Effector memory CD8-positive, alpha-beta T cell (primary cell): ENCODE data around the gene DNAH2.

Source experiments
- ATAC-seq: fragments of 150-1000 bp; cut with Tn5 transposase; replicated peaks from 2 replicates; pipeline ENCODE4 v1.10.0; 2021; ENCODE audit warnings: mild to moderate bottlenecking, moderate library complexity
- DNase-seq, 3 experiments: peaks; one replicate each; pipeline ENCODE4 v3.0.0; 2021
- H3K27ac Mint-ChIP-seq, 2 donors: one replicate each; pipeline ENCODE4 v1.8.0; 2022; ENCODE audit warnings: mild to moderate bottlenecking in 2 of 2, mixed read lengths in 2 of 2, moderate library complexity in 2 of 2
- H3K27me3 Mint-ChIP-seq, 2 donors: one replicate each; pipeline ENCODE4 v1.8.0; 2022; ENCODE audit warnings: mixed read lengths in 2 of 2
- H3K36me3 Mint-ChIP-seq: one replicate; pipeline ENCODE4 v1.8.0; 2022; ENCODE audit warnings: mild to moderate bottlenecking, moderate library complexity, mixed read lengths; ENCODE audit not compliant: insufficient read depth
- H3K4me1 Mint-ChIP-seq, 2 donors: one replicate each; pipeline ENCODE4 v1.8.0; 2022; ENCODE audit warnings: low read depth in 2 of 2, mixed read lengths in 2 of 2
- H3K4me3 Mint-ChIP-seq, 2 donors: one replicate each; pipeline ENCODE4 v1.8.0; 2022; ENCODE audit warnings: mild to moderate bottlenecking in 2 of 2, mixed read lengths in 2 of 2, moderate library complexity in 2 of 2
- H3K9me3 Mint-ChIP-seq, 2 donors: one replicate each; pipeline ENCODE4 v1.8.0; 2022; ENCODE audit warnings: mixed read lengths in 2 of 2

Gene DNAH2

GRCh38 chr17:7878234-7878633, 160.7 kb downstream of the DNAH2 start:
- Mint-ChIP-seq H3K27me3 (no peaks in the 10 kb centered on the region), H3K4me3 (no peak overlapping the region), H3K36me3 (peaks cover 6% of the 10 kb centered on the region), H3K9me3 (no peaks in the 10 kb centered on the region), H3K4me1 (peaks cover 4 to 17% of the 10 kb centered on the region in 2 donors), H3K27ac (no peak overlapping the region)
- ATAC-seq (no peak), DNase-seq (no peak)

- no peak for DNase-seq
Observed at GRCh38 chr17:7880076-7880868, 162.7 kb downstream of the DNAH2 start.

GRCh38 chr17:7881276-7882054, 163.9 kb downstream of the DNAH2 start:
- Mint-ChIP-seq H3K27ac (no peak overlapping the region), H3K9me3 (no peaks in the 10 kb centered on the region), H3K27me3 (no peaks in the 10 kb centered on the region), H3K4me1 (peaks cover 3 to 6% of the 10 kb centered on the region in 2 donors), H3K4me3 (no peak overlapping the region), H3K36me3 (peaks cover 15% of the 10 kb centered on the region)
- no peak for DNase-seq
- ATAC-seq: no peak

More at GRCh38 chr17:7880076-7880868, 162.7 kb downstream of the DNAH2 start:
- peaks cover 9% of the 10 kb centered on the region for H3K36me3 Mint-ChIP-seq
- peaks cover 4 to 8% of the 10 kb centered on the region in 2 donors for H3K4me1 Mint-ChIP-seq
- no peaks in the 10 kb centered on the region for H3K27me3 Mint-ChIP-seq
- H3K9me3 Mint-ChIP-seq: no peaks in the 10 kb centered on the region
- ATAC-seq: no peak
- H3K27ac Mint-ChIP-seq: no peak overlapping the region
- no peak overlapping the region for H3K4me3 Mint-ChIP-seq

GRCh38 chr17:7882068-7882467, 164.5 kb downstream of the DNAH2 start:
- Mint-ChIP-seq H3K27me3 (no peaks in the 10 kb centered on the region), H3K9me3 (no peaks in the 10 kb centered on the region), H3K4me1 (peaks cover 0 to 8% of the 10 kb centered on the region in 2 donors), H3K27ac (no peak overlapping the region), H3K36me3 (peaks cover 17% of the 10 kb centered on the region), H3K4me3 (no peak overlapping the region)
- DNase-seq (no peak), ATAC-seq (no peak)

GRCh38 chr17:7882629-7883028, 165.1 kb downstream of the DNAH2 start:
- Mint-ChIP-seq H3K4me3 (no peak overlapping the region), H3K27ac (no peak overlapping the region), H3K4me1 (peaks cover 0 to 8% of the 10 kb centered on the region in 2 donors), H3K36me3 (peaks cover 17% of the 10 kb centered on the region), H3K9me3 (no peaks in the 10 kb centered on the region), H3K27me3 (no peaks in the 10 kb centered on the region)
- DNase-seq (no peak), ATAC-seq (no peak)
